GM12878 (cell line): ENCODE data around the gene FRAS1.

ENCODE experiments used
- RFX5 ChIP-seq: IDR thresholded peaks from 2 replicates; pipeline ENCODE4 v1.6.1; 2011; ENCODE audit warnings: low read depth, low read length, improper control_type of control experiment
- SMC3 ChIP-seq: IDR thresholded peaks from 2 replicates; pipeline ENCODE4 v1.6.1; 2011; ENCODE audit warnings: low read length, improper control_type of control experiment, borderline replicate concordance

DNA sequence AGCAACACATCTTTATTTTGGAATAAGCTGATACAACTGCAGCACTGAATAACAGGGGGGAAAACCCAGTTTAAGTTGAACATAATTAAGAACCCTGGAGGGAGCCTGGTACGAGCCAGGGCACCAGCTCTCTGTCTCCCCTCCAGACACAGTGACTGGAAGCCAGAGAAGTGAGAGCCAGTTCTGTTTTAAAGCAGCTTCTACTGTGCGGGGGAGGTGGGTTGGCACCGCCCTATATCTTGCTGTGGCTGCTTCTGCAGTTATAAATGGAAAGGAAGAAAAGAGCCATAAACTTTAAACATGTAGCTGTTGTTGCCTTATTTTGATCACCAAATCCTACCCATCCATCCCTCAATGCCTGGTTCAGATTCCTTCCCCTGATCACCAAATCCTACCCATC, 286.6 kb downstream of the FRAS1 start:
- no peak for TF ChIP-seq SMC3
- no peak for TF ChIP-seq RFX5
